Measurements from ENCODE around the gene GLRA3. TPM values are rescaled to one million over a fixed set of nuclear protein-coding genes. Genes with fewer than 3 reads are reported as not detected.

The GLRA3 gene
- total RNA-seq, 4 donors from 2014 or later, result not detected

DNA sequence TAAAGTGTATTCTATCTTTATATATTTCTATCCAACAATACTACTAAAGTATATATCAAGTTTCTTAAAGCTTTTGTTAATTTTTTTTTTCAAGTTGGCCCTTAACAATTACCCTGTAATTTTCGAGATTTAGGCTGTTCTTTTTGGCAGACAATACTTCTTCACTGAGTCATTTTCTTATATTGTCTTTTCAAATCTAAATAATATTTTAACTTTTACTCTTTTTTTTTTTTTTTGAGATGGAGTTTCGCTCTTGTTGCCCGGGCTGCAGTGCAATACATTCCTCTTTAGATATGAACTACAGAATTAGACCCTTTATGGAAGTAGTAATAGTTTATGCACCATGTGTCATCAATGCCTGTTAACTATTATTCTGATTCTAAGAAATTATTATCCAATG lies 120.7 kb downstream of the GLRA3 start:
- H3K27me3 ChIP-seq, result no peaks in the 10 kb centered on the region
- H3K36me3 ChIP-seq, result no peaks in the 10 kb centered on the region
- H3K4me3 ChIP-seq, result no peak overlapping the region
- no peak overlapping the region for H3K27ac ChIP-seq
- H3K9me3 ChIP-seq, result no peaks in the 10 kb centered on the region
- DNase-seq (ENCODE audit: low spot score in 2 of 2), result no peak
- 54% methylated on average over 3 of the region's 3 CpGs for WGBS
- TF ChIP-seq EP300 (IDR thresholded peaks at IDR 0.05), result no peak
- TF ChIP-seq, protein P1, sequence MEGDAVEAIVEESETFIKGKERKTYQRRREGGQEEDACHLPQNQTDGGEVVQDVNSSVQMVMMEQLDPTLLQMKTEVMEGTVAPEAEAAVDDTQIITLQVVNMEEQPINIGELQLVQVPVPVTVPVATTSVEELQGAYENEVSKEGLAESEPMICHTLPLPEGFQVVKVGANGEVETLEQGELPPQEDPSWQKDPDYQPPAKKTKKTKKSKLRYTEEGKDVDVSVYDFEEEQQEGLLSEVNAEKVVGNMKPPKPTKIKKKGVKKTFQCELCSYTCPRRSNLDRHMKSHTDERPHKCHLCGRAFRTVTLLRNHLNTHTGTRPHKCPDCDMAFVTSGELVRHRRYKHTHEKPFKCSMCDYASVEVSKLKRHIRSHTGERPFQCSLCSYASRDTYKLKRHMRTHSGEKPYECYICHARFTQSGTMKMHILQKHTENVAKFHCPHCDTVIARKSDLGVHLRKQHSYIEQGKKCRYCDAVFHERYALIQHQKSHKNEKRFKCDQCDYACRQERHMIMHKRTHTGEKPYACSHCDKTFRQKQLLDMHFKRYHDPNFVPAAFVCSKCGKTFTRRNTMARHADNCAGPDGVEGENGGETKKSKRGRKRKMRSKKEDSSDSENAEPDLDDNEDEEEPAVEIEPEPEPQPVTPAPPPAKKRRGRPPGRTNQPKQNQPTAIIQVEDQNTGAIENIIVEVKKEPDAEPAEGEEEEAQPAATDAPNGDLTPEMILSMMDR (IDR thresholded peaks at IDR 0.05), result no peak
- TF ChIP-seq POLR2A (IDR thresholded peaks at IDR 0.05), result no peak
- TF ChIP-seq POLR2AphosphoS5 (IDR thresholded peaks at IDR 0.05), result no peak
- H3K4me1 ChIP-seq, result no peaks in the 10 kb centered on the region

DNA sequence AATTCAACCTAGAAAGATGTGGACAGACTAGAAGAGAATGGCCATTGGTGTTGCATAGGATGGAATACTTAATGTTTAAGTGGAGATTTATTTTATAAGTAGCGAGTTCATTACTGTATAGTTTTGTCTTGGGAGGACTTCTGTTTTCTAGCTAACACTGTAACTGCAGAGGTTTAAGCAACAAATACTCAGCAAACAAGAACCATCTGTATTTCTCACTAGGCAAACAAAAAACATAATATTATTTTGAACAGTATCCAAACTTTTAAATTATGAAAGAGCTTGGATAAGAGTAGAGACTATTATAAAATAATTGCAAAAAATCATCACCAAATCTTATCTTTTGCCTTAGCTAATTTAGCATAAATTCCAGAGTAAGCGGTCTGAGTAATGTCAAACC lies 121.1 kb downstream of the GLRA3 start:
- no peak for DNase-seq (ENCODE audit: low spot score in 2 of 2)
- Histone ChIP-seq H3K9me3 (no peaks in the 10 kb centered on the region), H3K4me3 (no peak overlapping the region), H3K27me3 (no peaks in the 10 kb centered on the region), H3K27ac (no peak overlapping the region), H3K4me1 (no peaks in the 10 kb centered on the region), H3K36me3 (no peaks in the 10 kb centered on the region)
- 59% methylated on average over 2 of the region's 2 CpGs for WGBS
- no peak for TF ChIP-seq POLR2A (IDR thresholded peaks at IDR 0.05)
- TF ChIP-seq POLR2AphosphoS5 (IDR thresholded peaks at IDR 0.05), result no peak
- TF ChIP-seq, protein P1 (IDR thresholded peaks at IDR 0.05), result no peak
- no peak for TF ChIP-seq EP300 (IDR thresholded peaks at IDR 0.05)

DNA sequence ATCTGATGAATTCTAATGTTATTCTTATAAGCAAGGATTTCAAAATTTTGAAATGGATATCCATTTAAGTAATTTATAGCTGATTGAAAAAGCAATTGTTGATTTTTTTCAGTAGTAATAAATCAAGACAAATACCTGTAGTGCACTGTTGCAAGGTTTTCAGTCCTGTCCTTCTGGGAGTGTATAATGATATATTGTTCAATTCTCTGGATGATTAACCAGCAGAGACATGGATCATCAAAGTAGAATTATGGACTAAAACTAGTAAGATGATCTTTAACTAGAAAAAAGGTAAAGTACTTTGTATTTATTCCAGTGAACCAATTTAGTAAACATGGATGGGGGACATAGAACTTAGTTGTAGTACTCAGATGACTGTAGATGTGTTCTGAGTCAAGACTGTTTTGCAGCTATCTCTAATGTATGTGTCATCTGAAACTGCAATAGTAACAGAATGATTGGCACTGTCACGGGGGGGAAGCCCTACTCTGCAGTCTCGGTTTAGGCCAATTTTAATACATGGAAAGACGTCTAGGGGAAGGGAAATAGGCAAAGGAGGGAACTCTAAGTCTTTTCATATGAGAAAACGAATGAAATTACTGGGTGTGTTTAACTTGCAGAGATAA lies 121.9 kb downstream of the GLRA3 start:
- 65% methylated on average over 4 of the region's 4 CpGs for WGBS
- TF ChIP-seq, protein P1 (IDR thresholded peaks at IDR 0.05), result no peak
- TF ChIP-seq POLR2A (IDR thresholded peaks at IDR 0.05), result no peak
- no peak for TF ChIP-seq EP300 (IDR thresholded peaks at IDR 0.05)
- TF ChIP-seq POLR2AphosphoS5 (IDR thresholded peaks at IDR 0.05), result no peak
- Histone ChIP-seq H3K4me1 (no peaks in the 10 kb centered on the region), H3K9me3 (no peaks in the 10 kb centered on the region), H3K27ac (no peak overlapping the region), H3K27me3 (no peaks in the 10 kb centered on the region), H3K36me3 (no peaks in the 10 kb centered on the region), H3K4me3 (no peak overlapping the region)
- DNase-seq (ENCODE audit: low spot score in 2 of 2), result no peak

DNA sequence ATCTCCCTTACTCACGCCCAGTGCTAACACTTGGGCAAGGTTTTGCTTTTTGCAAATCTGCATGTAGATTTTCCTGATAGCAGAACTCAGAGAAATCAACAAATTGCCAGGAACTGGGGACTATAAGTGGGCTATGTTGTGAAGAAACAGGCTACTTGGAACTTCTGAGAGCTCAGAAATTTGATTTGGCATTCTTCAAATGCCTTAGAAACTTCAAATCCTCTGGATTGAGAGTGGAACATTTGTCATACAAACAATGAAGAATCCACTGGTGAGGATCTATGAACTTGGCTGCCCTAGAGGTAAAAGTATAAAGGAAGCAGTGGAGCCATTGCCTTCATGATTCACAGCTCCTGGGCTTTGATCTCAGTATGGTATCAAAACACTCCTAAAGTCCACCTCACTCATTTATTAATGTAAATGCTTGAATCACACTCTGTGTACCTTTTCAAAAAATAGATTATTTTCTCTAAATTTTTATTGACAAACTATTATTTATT lies 126.0 kb downstream of the GLRA3 start:
- Histone ChIP-seq H3K36me3 (no peaks in the 10 kb centered on the region), H3K4me1 (no peaks in the 10 kb centered on the region), H3K27me3 (no peaks in the 10 kb centered on the region), H3K4me3 (no peak overlapping the region), H3K27ac (no peak overlapping the region), H3K9me3 (no peaks in the 10 kb centered on the region)
- TF ChIP-seq POLR2A (IDR thresholded peaks at IDR 0.05) (no peak), EP300 (IDR thresholded peaks at IDR 0.05) (no peak), POLR2AphosphoS5 (IDR thresholded peaks at IDR 0.05) (no peak)
- TF ChIP-seq, protein P1 (IDR thresholded peaks at IDR 0.05), result no peak
- 89% methylated on average over 1 of the region's 1 CpG for WGBS
- no peak for DNase-seq (ENCODE audit: low spot score in 2 of 2)

DNA sequence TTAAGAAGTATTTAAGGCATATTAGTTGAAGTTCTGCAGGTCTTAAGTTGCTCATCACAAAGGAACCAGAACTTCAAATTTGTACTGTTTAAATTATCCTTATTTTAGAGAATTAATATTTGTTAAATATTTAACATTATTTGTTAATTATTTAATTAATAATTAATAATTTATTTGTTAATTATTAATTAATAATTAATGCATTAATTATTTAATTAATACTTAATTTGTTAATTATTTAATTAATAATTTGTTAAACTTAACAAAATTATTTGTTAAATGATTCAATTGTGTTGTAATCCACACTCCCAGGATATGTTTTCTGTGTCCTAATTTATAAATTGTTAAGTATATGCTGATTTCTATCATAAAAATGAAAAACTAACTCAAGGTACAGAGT lies 129.4 kb downstream of the GLRA3 start:
- Histone ChIP-seq H3K27me3 (no peaks in the 10 kb centered on the region), H3K27ac (no peak overlapping the region), H3K36me3 (no peaks in the 10 kb centered on the region), H3K4me1 (peaks cover 8% of the 10 kb centered on the region), H3K4me3 (no peak overlapping the region), H3K9me3 (no peaks in the 10 kb centered on the region)
- TF ChIP-seq EP300 (IDR thresholded peaks at IDR 0.05) (no peak), POLR2AphosphoS5 (IDR thresholded peaks at IDR 0.05) (no peak), POLR2A (IDR thresholded peaks at IDR 0.05) (no peak)
- TF ChIP-seq, protein P1 (IDR thresholded peaks at IDR 0.05), result no peak
- no peak for DNase-seq (ENCODE audit: low spot score in 2 of 2)
